PFSK-1 (cell line): ENCODE results near the gene QRICH2.

Experiments used
- POLR2AphosphoS5 ChIP-seq: IDR thresholded peaks from 2 replicates; pipeline ENCODE4 v1.6.1; 2012; ENCODE audit warnings: low read depth, mild to moderate bottlenecking, control low read depth, low read length, moderate library complexity
- TF ChIP-seq, protein P1 (sequence below), 2 experiments: IDR thresholded peaks; 2 replicates each; pipeline versions ENCODE4 v1.6.1 to v1.8.0; 2011 to 2012; ENCODE audit warnings: low read depth in 2 of 2, low read length in 2 of 2, control low read depth in 1 of 2, inconsistent platforms in 1 of 2, mild to moderate bottlenecking in 1 of 2, moderate library complexity in 1 of 2; ENCODE audit not compliant: insufficient read depth in 1 of 2

DNA sequence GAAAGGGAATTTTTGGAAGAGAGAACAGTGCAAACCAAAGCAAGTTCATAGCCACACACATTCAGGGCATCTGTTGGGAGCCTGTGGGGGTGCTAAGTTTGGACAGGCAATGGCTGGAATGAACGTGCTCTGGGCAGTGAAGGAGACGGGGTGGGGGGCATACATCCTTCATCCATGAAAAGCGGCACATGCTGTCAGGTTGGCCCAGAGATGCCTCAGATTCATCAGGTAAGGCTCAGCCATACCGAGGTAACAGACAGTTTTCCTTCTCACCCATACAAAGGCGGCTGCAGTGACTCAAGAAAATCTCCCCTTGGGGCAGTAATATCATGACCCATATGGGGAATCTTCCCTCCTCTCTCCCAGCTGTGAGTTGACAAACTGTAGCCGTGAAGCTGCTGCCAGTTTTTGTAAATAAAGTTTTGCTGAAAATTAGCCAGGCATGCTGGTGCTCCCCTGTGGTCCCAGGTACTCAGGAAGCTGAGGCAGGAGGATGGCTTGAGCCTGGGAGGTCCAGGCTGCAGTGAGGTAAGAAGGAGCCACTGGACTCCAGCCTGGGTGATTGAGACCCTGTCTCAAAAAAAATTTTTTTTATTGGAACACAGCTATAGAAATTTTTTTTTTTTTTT lies 52.2 kb downstream of the QRICH2 start:
- no peak for TF ChIP-seq POLR2AphosphoS5
- TF ChIP-seq, protein P1, sequence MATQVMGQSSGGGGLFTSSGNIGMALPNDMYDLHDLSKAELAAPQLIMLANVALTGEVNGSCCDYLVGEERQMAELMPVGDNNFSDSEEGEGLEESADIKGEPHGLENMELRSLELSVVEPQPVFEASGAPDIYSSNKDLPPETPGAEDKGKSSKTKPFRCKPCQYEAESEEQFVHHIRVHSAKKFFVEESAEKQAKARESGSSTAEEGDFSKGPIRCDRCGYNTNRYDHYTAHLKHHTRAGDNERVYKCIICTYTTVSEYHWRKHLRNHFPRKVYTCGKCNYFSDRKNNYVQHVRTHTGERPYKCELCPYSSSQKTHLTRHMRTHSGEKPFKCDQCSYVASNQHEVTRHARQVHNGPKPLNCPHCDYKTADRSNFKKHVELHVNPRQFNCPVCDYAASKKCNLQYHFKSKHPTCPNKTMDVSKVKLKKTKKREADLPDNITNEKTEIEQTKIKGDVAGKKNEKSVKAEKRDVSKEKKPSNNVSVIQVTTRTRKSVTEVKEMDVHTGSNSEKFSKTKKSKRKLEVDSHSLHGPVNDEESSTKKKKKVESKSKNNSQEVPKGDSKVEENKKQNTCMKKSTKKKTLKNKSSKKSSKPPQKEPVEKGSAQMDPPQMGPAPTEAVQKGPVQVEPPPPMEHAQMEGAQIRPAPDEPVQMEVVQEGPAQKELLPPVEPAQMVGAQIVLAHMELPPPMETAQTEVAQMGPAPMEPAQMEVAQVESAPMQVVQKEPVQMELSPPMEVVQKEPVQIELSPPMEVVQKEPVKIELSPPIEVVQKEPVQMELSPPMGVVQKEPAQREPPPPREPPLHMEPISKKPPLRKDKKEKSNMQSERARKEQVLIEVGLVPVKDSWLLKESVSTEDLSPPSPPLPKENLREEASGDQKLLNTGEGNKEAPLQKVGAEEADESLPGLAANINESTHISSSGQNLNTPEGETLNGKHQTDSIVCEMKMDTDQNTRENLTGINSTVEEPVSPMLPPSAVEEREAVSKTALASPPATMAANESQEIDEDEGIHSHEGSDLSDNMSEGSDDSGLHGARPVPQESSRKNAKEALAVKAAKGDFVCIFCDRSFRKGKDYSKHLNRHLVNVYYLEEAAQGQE (IDR thresholded peaks at IDR 0.05; ENCODE audit: insufficient read depth in 1 of 2, low read depth in 2 of 2, low read length in 2 of 2), result no peak
